Measurements from ENCODE around the gene ADAMTS1. TPM values are rescaled to one million over a fixed set of nuclear protein-coding genes. Genes with fewer than 3 reads are reported as not detected.

The ADAMTS1 gene
- total and polyA plus RNA-seq, 8 donors, result 4.4 to 32.1 (median 13.6) TPM

DNA sequence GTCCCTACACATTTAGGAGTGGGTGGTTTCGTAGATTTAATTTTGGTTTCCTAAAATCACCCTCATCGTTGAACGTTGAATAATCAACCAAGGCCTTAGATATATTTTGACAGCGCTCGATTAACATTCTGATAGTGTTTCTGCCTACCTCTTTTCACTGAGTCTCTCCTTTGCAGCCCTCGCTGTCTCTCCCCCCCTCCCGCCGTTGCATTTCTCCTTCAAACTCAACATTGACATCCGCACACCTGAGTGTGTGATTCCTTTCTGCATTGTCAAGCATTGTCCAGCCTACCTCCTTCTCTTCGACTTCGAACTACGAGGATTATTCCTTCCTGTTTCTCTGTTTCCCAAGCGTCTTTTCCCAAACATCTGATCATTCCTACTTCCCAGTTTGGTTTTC is 1.8 kb upstream of the ADAMTS1 start:
- Histone ChIP-seq H3K4me1 (peaks cover 3 to 18% (median 4%) of the 10 kb centered on the region in 3 donors), H3K27me3 (no peaks in the 10 kb centered on the region), H3K27ac (peak overlapping the region in 2 of 4 donors; percentile 90 to 93), H3K9me3 (no peaks in the 10 kb centered on the region), H3K36me3 (no peaks in the 10 kb centered on the region), H3K4me3 (peak overlapping the region in 2 of 4 donors; percentile 60 to 75)
- TF ChIP-seq, protein P1, sequence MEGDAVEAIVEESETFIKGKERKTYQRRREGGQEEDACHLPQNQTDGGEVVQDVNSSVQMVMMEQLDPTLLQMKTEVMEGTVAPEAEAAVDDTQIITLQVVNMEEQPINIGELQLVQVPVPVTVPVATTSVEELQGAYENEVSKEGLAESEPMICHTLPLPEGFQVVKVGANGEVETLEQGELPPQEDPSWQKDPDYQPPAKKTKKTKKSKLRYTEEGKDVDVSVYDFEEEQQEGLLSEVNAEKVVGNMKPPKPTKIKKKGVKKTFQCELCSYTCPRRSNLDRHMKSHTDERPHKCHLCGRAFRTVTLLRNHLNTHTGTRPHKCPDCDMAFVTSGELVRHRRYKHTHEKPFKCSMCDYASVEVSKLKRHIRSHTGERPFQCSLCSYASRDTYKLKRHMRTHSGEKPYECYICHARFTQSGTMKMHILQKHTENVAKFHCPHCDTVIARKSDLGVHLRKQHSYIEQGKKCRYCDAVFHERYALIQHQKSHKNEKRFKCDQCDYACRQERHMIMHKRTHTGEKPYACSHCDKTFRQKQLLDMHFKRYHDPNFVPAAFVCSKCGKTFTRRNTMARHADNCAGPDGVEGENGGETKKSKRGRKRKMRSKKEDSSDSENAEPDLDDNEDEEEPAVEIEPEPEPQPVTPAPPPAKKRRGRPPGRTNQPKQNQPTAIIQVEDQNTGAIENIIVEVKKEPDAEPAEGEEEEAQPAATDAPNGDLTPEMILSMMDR (IDR thresholded peaks at IDR 0.05), result no peak
- no peak for ATAC-seq
- intact Hi-C loops (cut with DNase I), result no loop called here
- FAIRE-seq, result no peak
- no peak for DNase-seq
- WGBS, 2 donors, result 21 to 24% methylated on average over 13 of the region's 13 CpGs

DNA sequence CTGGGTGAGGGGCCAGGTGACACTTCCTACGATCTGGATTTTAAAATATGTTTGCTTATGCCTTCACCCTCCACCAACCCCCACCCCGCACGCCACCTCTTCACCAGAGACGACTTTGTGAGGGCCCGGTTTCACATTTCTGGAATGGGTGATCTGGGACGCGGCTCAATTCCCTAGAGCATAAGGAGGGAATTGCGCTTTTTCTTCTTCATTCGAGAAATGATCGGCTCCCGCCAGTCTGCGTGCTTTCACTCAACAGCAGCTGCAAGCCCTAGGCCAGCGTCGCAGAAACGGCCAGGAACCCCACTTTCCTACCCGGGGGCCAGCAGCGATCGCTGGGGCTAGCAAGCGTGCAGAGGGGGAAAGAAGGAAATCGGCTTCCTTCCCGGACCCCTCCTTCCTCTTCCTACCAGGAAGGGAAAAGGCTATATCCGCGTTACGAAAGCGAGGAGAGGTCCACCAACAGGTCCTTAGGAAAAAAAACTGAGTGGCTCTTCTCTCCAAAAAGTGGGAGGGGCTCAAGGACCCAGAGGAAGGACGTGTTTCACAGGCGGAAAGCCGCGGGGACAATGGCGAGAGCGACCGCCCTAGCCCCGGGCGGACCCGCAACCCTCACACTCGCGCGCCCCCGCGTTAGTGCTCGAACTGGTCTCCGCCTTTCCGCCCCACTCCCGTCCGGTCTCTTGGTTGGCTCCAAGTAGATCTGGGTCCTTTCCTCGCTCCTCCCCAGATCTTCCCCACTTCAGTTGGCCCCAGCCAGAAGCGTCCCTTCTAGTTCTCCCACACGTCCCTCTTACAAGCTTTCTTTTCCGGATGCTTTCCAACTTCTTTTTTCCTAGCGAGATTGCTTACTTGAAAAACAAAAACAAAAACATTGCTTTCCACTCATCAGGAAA is 1.1 kb upstream of the ADAMTS1 start:
- no peaks in the 10 kb centered on the region for H3K36me3 ChIP-seq
- peaks cover 3 to 18% (median 4%) of the 10 kb centered on the region in 3 donors for H3K4me1 ChIP-seq
- 0% methylated on average over 50 of the region's 50 CpGs for WGBS, 2 donors
- peak; percentile 11 to 25 (median 22) for ATAC-seq
- H3K9me3 ChIP-seq, result no peaks in the 10 kb centered on the region
- TF ChIP-seq, protein P1 (IDR thresholded peaks at IDR 0.05), result peak in 1 of 4 donors; percentile 16
- peak; percentile 40 to 85 (median 67) for DNase-seq
- peak overlapping the region; percentile 61 to 93 (median 81) for H3K27ac ChIP-seq
- H3K4me3 ChIP-seq, result peak overlapping the region; percentile 45 to 75 (median 54)
- intact Hi-C loops (cut with DNase I), result no loop called here
- FAIRE-seq, result no peak
- H3K27me3 ChIP-seq, result no peaks in the 10 kb centered on the region

DNA sequence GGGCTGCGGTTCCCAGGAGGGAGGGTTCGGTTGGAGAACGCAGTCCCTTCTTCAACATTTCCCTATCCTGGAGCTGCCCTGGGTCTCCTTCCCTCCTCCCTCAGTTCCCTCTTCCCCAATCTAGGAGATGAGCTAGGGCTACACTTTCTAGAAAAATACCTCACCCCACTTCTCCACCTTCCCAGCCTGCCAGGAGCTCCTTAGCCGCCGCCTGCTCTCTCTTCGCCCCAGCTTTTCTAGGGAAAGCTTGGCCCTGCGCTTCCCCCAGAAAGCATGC is 488 bp upstream of the ADAMTS1 start:
- Histone ChIP-seq H3K9me3 (no peaks in the 10 kb centered on the region), H3K27ac (peak overlapping the region; percentile 61 to 93 (median 81)), H3K4me3 (peak overlapping the region; percentile 45 to 75 (median 54)), H3K36me3 (no peaks in the 10 kb centered on the region), H3K4me1 (peaks cover 3 to 18% (median 4%) of the 10 kb centered on the region in 3 donors), H3K27me3 (no peaks in the 10 kb centered on the region)
- TF ChIP-seq, protein P1 (IDR thresholded peaks at IDR 0.05), result no peak
- ATAC-seq (peak in 2 of 4 donors; percentile 0 to 1), DNase-seq (no peak), FAIRE-seq (no peak)
- intact Hi-C loops (cut with DNase I), result no loop called here
- 0% methylated on average over 7 of the region's 7 CpGs for WGBS, 2 donors

DNA sequence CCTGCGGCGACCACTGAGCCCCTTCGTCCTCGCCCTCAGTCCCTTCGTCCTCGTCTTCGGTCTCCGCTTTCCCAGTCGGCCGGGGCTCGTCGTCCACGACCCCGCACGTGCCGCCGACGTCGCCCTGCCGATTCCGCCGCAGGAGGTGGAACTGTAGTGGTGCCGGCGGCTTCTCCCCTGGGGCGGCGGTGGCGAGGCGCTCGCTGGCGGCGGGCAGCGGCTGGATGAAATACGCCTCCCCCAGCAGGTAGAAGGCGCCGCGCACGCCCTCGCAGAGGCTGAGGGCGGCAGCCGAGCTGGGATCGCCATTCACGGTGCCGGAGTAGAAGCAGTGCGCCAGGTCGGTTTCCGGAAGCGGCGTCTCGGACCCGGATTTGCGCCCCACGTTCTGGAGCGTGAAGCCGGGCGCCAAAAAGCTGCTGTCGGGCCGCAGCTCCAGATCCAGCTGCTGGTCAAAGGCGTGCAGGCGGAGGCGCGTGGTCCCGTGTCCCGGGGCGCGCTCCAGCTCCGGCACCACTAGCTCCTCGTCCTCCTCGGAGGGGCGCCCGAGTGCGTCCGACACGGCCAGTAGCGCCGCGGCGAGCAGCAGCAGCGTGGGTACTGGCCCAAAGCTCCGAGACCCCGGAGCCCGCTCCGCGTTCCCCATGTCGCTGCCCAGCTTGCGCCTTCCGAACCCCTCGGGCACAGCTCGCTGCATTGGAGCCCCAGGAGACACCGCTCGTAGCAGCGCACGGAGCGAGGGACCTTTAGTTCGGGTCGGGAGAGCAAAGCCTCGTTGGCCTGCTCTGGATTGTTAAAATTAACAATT is 747 bp downstream of the ADAMTS1 start:
- no peak for FAIRE-seq

More for the DNA sequence above, 747 bp downstream of the ADAMTS1 start:
- Histone ChIP-seq H3K27ac (peak overlapping the region; percentile 28 to 93 (median 72)), H3K9me3 (no peaks in the 10 kb centered on the region), H3K4me1 (peaks cover 3 to 14% (median 4%) of the 10 kb centered on the region in 3 donors), H3K36me3 (peaks cover 0 to 9% (median 0%) of the 10 kb centered on the region in 3 donors), H3K27me3 (no peaks in the 10 kb centered on the region), H3K4me3 (peak overlapping the region; percentile 45 to 75 (median 54))
- DNase-seq (peak; percentile 25 to 85 (median 60)), ATAC-seq (peak; percentile 17 to 58 (median 40))
- intact Hi-C loops (cut with DNase I), result no loop called here
- TF ChIP-seq, protein P1 (IDR thresholded peaks at IDR 0.05), result peak in 1 of 4 donors; percentile 8
- 1% methylated on average over 95 to 96 of the region's 96 CpGs for WGBS, 2 donors
